Middle frontal gyrus (tissue), 1 donor: Measurements from ENCODE around the gene CACNG6.
A peak's percentile ranks its signal among the peaks of the same experiment; 100 is the strongest.

Experiments
- DNase-seq: peaks from one replicate; pipeline ENCODE4 v3.0.0-alpha.2; 2015; ENCODE audit warnings: low spot score; ENCODE audit errors: extremely low spot score

Gene CACNG6

GRCh38 chr19:53966931-53967330 lies 24.5 kb upstream of the CACNG6 start:
- no peak for DNase-seq

DNA sequence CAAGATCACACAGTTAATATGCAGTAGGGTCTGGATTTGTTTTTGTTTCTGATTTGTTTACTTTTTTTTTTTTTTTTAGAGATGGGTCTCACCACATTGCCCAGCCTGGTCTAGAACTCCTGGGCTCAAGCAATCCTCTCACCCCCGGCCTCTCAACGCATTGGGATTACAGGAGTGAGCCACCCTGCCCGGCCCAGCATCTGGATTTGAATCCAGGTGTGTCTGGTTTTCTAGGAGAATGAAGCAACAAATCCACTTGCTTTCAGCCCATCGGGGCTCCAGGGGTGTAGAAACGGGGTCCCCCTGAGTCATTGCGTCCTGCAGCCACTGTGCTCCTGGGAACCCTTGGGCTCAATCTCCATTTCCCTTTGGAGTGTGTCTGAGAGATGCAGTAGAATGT lies 22.1 kb upstream of the CACNG6 start:
- no peak for DNase-seq

DNA sequence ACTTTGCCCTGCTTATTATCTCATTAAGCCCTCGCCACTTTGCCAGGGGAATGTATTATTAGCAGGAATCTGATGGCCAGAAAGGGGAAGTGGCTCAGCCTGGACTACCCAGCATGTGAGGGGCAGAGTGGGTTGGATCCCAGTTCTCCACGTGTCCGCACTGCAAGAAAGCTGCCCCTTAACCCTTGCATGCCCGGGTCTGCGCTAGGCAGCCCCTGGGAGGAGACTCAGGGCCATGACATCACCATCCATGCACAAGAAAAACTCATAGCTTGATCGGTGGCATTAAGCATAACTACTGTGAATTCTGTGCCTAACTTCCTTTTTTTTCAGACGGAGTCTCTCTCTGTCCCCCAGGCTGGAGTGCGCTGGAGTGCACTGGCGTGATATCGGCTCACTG lies 19.8 kb upstream of the CACNG6 start:
- DNase-seq, result no peak

DNA sequence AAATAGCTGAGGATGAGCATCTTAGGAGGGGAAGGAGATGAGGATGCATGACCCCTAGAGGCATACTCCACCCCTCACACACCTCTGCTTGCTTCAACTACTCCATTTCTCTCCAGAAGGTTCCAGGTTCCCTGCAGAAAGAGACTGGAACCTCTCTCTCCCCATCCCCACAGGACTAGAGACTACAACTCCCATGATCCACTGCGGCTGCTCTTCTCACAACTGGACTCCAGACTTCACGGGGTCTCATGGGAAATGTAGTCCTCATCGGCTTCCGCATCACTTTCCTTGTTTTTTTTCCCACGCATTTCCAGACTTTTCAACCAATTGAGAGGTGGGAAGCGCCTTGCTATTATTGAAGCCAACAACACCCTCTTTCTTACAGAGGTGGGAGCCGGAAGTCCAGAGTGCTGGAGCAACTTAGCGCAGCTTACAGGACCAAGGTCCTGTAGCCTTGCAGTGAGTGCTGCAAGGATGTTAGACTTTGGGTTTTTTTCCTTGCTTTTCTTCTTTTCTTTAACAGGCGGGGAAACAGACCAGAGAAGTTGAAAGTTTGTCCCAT lies 13.9 kb upstream of the CACNG6 start:
- peak; percentile 75 for DNase-seq

DNA sequence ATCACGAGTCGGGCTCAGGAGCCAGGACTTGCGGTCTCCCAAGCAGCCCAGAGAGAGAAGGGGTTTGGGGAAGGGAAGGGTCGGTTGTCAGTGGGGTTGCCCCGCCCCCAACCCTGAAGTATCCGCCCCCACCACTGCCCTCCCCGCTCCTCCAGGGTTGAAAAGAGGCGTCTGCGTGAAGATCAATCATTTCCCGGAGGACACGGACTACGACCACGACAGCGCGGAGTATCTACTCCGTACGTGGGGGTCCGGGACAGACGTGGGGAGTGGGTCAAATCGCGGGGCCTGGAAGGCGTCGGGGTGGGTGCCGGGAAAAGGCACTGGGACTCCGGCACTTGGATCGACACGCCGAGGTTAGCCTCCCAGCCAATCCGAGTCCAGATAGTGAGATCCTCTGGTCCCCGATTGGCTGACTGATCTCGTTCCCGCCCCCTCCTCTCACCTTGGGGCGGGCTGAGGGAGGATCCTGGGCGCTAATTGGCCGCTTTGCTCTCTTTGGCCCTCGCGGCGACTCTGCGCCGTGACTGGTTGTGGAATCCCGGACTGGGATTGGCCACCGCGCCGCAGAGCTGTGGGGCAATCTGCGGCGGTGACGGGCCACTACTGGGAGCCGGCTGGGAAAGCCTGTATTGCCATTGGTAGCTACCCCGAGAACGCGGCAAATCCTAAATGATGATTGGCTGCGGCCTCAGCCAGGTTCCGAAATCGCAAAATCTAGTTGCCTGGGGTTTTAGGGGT lies 13.3 kb upstream of the CACNG6 start:
- DNase-seq, result peak; percentile 86

DNA sequence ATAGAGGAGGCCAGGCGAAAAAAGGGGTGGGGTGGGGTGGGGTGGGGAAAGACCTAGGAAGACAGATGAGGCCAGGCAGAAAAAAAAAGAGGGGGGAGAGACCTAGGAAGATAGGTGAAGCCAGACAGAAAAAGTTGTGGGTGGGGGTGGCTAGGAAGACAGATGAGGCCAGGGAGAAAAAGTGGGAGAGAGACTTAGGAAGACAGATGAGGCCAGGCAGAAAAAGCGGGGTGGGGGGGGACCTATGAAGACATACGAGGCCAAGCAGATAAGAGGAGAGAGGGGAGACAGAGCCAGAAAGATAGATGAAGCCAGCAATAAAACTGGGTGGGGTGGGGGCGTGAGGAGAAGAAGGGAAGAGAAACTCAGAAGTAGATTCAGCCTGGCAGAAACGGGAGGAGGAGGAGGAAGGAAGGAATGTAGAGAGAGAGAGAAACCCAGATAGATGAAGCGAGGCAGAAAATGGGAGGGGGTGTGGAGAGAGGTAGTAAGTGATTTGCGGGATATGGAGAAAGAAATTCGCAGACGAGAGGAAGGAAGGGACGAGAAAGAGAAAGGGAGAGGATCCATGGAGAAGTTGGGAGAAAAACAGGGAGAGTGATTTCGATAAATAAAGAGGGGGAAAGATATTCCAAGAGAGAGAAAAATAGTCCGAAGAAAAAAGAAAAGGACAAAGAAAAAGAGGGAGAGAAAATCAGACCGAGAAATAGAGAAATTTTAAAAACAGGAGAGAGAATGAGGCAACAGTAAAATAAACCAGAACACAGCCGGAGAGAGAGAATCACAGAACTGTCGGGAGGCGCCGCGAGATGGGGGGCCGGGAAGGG lies 12.2 kb upstream of the CACNG6 start:
- DNase-seq, result no peak

- DNase-seq, result no peak
Observed at GRCh38 chr19:53980539-53981375, 10.7 kb upstream of the CACNG6 start.

- DNase-seq, result no peak
Observed at GRCh38 chr19:53981376-53981951, 10.0 kb upstream of the CACNG6 start.

- no peak for DNase-seq
Observed at GRCh38 chr19:53982001-53982451, 9.4 kb upstream of the CACNG6 start.

- no peak for DNase-seq
Observed at GRCh38 chr19:53982611-53983010, 8.8 kb upstream of the CACNG6 start.

DNA sequence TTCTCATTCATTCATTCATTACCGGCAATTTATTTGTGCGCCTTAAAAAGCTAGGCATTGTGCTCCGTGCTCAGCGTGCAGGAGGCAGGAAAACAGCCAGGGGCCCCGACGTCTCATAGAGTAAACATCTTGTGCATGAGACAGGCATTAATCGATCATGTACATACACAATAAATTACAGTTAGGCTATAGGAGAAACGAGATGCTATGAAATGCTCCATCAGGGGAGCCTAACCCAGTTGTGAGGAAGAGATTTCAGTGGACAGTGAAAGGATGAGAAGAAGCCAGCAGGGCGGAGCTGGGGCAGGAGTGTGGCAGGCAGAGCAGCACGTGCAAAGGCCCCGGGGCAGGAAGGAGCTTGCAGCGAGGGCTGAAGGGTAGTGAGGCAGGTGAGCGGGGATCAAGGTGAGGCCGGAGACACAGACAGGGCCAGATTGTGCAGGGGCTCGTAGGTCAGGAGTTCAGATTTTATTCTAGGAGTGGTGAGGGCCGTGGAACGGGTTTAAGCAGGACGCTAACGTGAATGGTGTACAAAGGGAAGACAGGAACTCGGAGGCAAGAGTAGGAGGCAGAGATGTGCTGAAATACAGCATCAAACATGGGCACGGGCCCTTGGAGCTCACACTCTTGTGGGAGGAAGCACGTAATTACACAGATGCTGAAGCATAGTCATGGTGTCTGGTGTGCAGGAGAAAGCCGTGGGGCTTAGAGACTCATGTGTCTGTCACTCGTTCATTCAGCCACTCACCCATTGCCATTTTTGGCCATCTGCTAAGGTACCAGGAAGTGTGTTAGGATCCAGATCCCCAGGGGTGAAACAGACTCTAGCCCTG lies 7.8 kb upstream of the CACNG6 start:
- DNase-seq, result no peak

DNA sequence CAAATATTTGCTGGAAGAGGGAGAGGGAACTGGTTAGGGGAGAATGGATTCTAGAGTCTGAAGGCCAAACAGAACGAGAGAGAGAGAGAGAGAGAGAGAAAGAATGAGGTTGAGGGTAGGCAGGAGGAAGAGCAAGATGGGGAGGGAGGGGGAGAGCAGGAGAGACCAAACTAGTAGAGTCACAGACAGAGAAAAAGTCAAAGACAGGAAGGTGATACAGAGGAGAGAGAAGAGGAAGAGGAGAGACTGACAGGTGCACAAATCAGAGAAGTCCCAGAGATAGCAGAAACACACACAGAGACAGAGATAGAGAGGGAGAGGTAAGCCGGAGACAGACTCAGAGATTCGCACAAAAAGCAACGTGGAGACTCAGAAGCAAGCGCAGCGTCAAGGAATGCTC lies 5.6 kb upstream of the CACNG6 start:
- DNase-seq, result no peak

DNA sequence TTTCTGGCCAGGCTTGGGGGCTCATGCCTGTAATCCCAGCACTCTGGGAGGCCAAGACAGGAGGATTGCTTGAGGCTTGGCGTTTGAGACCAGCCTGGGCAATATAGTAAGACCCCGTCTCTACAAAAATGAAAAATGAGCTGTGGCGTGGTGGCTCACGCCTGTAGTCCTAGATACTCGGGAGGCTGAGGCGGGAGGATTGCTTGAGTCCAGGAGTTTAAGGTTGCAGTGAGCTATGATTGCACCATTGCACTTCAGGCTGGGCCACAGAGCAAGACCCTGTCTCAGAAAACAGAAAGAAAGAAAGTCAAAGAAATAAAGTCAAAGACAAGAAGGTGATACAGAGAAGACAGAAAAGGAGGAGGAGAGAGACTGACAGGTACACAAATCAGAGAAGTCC lies 2.5 kb upstream of the CACNG6 start:
- no peak for DNase-seq

- no peak for DNase-seq
Observed at GRCh38 chr19:53989600-53990533, 1.6 kb upstream of the CACNG6 start.

DNA sequence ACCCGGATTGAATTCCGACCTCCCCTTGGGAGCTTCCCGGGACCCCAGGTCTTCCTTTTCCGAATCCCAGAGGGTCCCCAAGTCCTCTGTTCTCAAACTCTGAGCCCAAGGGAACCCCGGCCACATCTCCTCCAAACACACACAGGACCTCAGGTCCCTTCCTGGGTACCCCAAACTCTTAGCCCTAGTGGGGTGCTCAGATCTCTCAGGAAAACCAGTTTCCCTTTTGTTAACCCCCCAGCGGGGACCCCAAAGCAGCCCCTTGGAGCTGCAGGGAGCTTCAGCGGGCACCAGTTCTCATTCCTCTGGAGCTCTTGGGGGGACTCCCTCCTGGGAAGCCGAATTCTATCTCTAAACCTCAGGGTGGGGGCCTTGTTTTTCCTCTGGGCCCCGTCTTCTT lies 774 bp downstream of the CACNG6 start:
- no peak for DNase-seq

DNA sequence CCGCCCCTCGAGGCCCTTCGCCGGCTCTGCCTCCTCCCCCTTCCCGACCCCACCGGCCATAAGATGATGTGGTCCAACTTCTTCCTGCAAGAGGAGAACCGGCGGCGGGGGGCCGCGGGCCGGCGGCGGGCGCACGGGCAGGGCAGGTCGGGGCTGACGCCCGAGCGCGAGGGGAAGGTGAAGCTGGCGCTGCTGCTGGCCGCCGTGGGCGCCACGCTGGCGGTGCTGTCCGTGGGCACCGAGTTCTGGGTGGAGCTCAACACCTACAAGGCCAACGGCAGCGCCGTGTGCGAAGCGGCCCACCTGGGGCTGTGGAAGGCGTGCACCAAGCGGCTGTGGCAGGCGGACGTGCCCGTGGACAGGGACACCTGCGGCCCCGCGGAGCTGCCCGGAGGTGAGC lies 1.4 kb downstream of the CACNG6 start:
- no peak for DNase-seq

GRCh38 chr19:53993448-53993847 lies 2.0 kb downstream of the CACNG6 start:
- no peak for DNase-seq

DNA sequence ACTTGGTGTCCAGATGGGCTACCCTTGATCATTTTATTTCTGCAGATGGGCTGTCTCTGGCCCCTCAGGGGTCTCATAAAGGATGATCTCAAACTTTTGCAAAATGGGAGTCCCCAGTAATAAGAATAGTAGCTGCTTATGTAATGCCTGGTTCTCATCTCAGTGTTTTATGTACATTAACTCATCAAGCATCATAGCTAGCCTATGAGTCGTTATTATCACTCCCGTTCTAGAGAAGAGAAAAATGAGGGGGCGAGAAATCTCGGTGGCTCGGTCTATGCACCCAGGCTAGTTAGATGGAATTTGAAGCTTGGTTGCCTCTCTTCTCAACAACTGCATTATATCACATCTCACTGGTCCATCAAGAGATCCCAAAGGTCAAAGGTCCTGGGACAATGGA lies 3.4 kb downstream of the CACNG6 start:
- DNase-seq, result no peak

GRCh38 chr19:53998223-53998622 lies 6.8 kb downstream of the CACNG6 start:
- DNase-seq, result no peak
